ENCODE data around the gene WNT4.

DNA sequence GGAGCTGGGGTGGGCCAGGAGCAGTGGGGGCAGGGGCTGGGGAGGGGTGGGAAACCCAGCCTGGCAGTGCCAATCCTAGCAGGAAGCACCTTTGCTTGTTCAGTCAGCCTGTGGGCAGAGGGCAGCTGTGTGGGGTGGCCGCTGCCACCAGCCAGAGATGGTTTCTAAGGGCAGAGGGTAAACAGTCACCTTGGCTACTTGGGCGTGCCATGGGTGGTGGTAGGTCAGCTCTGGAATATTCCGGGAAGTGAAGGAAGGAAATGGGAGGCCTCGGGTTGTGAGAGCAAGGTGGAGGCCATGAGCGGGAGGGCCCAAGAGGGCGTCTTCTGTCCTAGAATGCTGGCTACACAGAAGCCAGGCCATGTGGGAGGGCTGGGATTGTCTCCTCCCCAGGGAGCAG, 20.7 kb upstream of the WNT4 start:
- TF ChIP-seq, protein P1, sequence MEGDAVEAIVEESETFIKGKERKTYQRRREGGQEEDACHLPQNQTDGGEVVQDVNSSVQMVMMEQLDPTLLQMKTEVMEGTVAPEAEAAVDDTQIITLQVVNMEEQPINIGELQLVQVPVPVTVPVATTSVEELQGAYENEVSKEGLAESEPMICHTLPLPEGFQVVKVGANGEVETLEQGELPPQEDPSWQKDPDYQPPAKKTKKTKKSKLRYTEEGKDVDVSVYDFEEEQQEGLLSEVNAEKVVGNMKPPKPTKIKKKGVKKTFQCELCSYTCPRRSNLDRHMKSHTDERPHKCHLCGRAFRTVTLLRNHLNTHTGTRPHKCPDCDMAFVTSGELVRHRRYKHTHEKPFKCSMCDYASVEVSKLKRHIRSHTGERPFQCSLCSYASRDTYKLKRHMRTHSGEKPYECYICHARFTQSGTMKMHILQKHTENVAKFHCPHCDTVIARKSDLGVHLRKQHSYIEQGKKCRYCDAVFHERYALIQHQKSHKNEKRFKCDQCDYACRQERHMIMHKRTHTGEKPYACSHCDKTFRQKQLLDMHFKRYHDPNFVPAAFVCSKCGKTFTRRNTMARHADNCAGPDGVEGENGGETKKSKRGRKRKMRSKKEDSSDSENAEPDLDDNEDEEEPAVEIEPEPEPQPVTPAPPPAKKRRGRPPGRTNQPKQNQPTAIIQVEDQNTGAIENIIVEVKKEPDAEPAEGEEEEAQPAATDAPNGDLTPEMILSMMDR (IDR thresholded peaks at IDR 0.05) = no peak
- no peak for TF ChIP-seq POLR2A (IDR thresholded peaks at IDR 0.05)
